Transverse colon (tissue), 4 donors: ENCODE data around the gene C10orf53. TPM values are rescaled to one million over a fixed set of nuclear protein-coding genes. Genes with fewer than 3 reads are reported as not detected.

Experiments
- DNase-seq: peaks from one replicate; pipeline ENCODE4 v3.0.0-alpha.2; 2019
- H3K27ac ChIP-seq, 4 donors: fragments of 200-600 bp; sonication (generic); 2 replicates each; pipeline ENCODE4 v1.5.1; 2016 to 2018; ENCODE audit warnings: inconsistent platforms in 4 of 4
- H3K27me3 ChIP-seq: fragments of 200-600 bp; sonication (generic); 2 replicates; pipeline ENCODE4 v1.5.1; 2017; ENCODE audit warnings: inconsistent platforms
- H3K36me3 ChIP-seq, 4 donors: fragments of 200-600 bp; sonication (generic); 2 replicates each; pipeline ENCODE4 v1.5.1; 2017 to 2019; ENCODE audit warnings: inconsistent platforms in 4 of 4
- H3K4me1 ChIP-seq, 4 donors: fragments of 200-600 bp; sonication (generic); 2 replicates each; pipeline ENCODE4 v1.5.1; 2017 to 2020; ENCODE audit warnings: inconsistent platforms in 4 of 4
- H3K4me3 ChIP-seq, 4 donors: fragments of 200-600 bp; sonication (generic); 1 replicate in 1 of 4; 2 replicates in 3 of 4; pipeline versions ENCODE4 v1.5.1 to v1.6.1; 2017 to 2019; ENCODE audit warnings: inconsistent platforms in 4 of 4
- H3K9me3 ChIP-seq, 2 donors: fragments of 200-600 bp; sonication (generic); 2 replicates each; pipeline ENCODE4 v1.5.1; 2017 to 2019; ENCODE audit warnings: inconsistent platforms in 2 of 2
- EP300 ChIP-seq: sonication (generic); formaldehyde crosslinking; IDR thresholded peaks from one replicate; pipeline ENCODE4 v1.6.1; 2017; ENCODE audit warnings: antibody characterized with exemption, low read depth
- POLR2A ChIP-seq: fragments of 450-650 bp; IDR thresholded peaks from one replicate; pipeline ENCODE4 v1.6.1; 2016; ENCODE audit warnings: antibody characterized with exemption, mild to moderate bottlenecking, moderate library complexity
- POLR2AphosphoS5 ChIP-seq, 3 donors: sonication (generic); formaldehyde crosslinking; IDR thresholded peaks; one replicate each; pipeline ENCODE4 v1.6.1; 2016; ENCODE audit warnings: antibody characterized with exemption in 3 of 3
- WGBS, 2 donors: methylation state at CpG; one replicate each; pipeline ENCODE4 v1.1.5; 2018; ENCODE audit warnings: low coverage in 1 of 2; 5-methylcytosine and 5-hydroxymethylcytosine counted together
- in situ Hi-C, 4 donors: fragments of 200-750 bp; cut with MboI; loops; one replicate each; pipeline versions ENCODE4 v1.15.0 to v1.15.1; 2017; ENCODE audit warnings: low sequenced_read_pairs in 3 of 4, low pct_ligation_motif_present in 1 of 4, low pct_unique_long_range_greater_than_20kb in 1 of 4
- intact Hi-C: fragments of 100-400 bp; cut with DNase I; formaldehyde crosslinking; loops from one replicate; pipeline ENCODE4 v1.15.1; 2023; ENCODE audit warnings: low total_unique reads
- total RNA-seq, 4 donors: library from RNA; depleted of rRNA; stranded (reverse); fragments of >200 nt; gene quantifications; one replicate each; pipeline ENCODE4 v1.1.0, GENCODE V29; 2016
- TF ChIP-seq, protein P1 (sequence below), 5 experiments: fragments of 200-600 bp in 3 of 5; fragments of 450-650 bp in 2 of 5; sonication (generic) in 3 of 5; IDR thresholded peaks; 1 replicate in 2 of 5; 2 replicates in 3 of 5; pipeline ENCODE4 v1.5.1; 2016 to 2017; ENCODE audit warnings: antibody characterized with exemption in 5 of 5, inconsistent platforms in 3 of 5, mild to moderate bottlenecking in 2 of 5, moderate library complexity in 1 of 5

C10orf53 gene
- total RNA-seq, 4 donors from 2014 or later: not detected

DNA sequence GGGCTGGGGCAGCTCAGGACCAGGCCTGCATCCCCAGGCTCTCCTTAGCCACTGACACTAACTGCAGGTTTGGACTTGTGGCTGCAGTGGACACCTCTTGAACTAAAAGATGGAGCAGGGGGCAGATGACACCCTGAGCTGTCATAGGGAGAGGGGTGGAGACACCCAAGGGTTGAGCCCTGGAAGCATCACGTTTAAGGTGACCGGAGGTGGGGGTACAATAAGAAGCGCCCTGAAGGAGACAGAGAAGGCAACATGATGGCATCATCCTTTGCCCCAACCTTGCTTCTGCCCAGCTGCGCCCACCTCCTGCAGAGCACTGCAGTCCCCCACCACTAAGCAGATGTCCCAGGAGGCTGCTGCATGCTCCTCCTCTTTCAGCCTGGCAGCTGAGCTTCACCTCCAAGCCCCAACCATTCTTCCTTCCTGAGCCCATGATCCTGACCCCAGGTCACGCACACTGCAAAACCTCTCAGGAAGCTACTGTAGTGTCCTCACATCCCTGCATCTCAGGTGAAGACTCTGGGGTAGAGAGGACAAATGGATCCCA, 57.2 kb downstream of the C10orf53 start:
- no peak for DNase-seq
- no peak for TF ChIP-seq POLR2A
- no peak for TF ChIP-seq POLR2AphosphoS5 (IDR thresholded peaks at IDR 0.05)
- no peak for TF ChIP-seq EP300
- TF ChIP-seq, protein P1, sequence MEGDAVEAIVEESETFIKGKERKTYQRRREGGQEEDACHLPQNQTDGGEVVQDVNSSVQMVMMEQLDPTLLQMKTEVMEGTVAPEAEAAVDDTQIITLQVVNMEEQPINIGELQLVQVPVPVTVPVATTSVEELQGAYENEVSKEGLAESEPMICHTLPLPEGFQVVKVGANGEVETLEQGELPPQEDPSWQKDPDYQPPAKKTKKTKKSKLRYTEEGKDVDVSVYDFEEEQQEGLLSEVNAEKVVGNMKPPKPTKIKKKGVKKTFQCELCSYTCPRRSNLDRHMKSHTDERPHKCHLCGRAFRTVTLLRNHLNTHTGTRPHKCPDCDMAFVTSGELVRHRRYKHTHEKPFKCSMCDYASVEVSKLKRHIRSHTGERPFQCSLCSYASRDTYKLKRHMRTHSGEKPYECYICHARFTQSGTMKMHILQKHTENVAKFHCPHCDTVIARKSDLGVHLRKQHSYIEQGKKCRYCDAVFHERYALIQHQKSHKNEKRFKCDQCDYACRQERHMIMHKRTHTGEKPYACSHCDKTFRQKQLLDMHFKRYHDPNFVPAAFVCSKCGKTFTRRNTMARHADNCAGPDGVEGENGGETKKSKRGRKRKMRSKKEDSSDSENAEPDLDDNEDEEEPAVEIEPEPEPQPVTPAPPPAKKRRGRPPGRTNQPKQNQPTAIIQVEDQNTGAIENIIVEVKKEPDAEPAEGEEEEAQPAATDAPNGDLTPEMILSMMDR (IDR thresholded peaks at IDR 0.05): no peak
- in situ Hi-C loops: no loop called here
- H3K4me1 ChIP-seq: no peaks in the 10 kb centered on the region
- 96% methylated on average over 5 of the region's 5 CpGs; no CpG with 5 or more reads in 1 of the 2 donors for WGBS, 2 donors
- H3K9me3 ChIP-seq: no peaks in the 10 kb centered on the region
- H3K27me3 ChIP-seq: no peaks in the 10 kb centered on the region
- no peak overlapping the region for H3K4me3 ChIP-seq
- intact Hi-C loops: no loop called here
- H3K27ac ChIP-seq: no peak overlapping the region
- no peaks in the 10 kb centered on the region for H3K36me3 ChIP-seq

DNA sequence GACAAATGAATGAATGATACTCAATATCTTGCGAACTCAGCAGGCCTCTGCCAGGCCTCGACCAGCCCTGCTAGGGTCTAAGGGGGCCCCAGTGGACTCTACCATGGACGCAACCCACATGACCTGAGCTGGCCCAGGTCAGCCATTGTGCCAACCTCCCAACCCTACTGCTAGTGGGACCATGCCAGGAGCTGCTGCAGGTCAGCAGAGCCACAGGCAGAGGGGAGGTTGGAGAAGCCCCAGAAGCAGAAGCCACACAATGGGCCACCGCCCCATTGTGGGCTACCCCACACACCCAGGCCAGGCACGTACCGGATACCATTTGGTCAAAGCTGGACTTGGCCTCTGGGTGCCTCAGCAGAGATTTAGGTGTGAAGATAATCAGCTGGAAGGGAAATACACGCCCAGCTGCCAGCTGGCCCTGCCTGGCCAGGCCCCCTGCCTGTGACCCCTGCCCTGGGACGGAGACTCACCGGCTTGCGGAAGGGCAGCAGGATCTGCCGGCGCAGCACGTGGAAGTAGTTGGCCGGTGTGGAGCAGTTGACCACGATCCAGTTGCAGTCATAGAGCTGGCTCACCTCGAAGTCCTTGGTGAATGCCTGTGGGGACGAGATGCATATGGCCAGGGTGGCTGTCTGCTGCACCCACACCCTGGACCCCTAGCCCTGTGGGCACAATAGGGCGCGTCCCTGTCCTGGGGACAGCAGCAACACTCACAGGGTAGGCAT, 58.2 kb downstream of the C10orf53 start:
- intact Hi-C loops (no loop called here), in situ Hi-C loops (no loop called here)
- no peak overlapping the region for H3K4me3 ChIP-seq
- WGBS, 2 donors: 89% methylated on average over 19 of the region's 19 CpGs; no CpG with 5 or more reads in 1 of the 2 donors
- no peaks in the 10 kb centered on the region for H3K4me1 ChIP-seq
- no peak for TF ChIP-seq EP300
- TF ChIP-seq, protein P1 (IDR thresholded peaks at IDR 0.05): no peak
- TF ChIP-seq POLR2A: no peak
- TF ChIP-seq POLR2AphosphoS5 (IDR thresholded peaks at IDR 0.05): no peak
- DNase-seq: no peak
- no peaks in the 10 kb centered on the region for H3K27me3 ChIP-seq
- no peak overlapping the region for H3K27ac ChIP-seq
- H3K36me3 ChIP-seq: no peaks in the 10 kb centered on the region
- H3K9me3 ChIP-seq: no peaks in the 10 kb centered on the region

DNA sequence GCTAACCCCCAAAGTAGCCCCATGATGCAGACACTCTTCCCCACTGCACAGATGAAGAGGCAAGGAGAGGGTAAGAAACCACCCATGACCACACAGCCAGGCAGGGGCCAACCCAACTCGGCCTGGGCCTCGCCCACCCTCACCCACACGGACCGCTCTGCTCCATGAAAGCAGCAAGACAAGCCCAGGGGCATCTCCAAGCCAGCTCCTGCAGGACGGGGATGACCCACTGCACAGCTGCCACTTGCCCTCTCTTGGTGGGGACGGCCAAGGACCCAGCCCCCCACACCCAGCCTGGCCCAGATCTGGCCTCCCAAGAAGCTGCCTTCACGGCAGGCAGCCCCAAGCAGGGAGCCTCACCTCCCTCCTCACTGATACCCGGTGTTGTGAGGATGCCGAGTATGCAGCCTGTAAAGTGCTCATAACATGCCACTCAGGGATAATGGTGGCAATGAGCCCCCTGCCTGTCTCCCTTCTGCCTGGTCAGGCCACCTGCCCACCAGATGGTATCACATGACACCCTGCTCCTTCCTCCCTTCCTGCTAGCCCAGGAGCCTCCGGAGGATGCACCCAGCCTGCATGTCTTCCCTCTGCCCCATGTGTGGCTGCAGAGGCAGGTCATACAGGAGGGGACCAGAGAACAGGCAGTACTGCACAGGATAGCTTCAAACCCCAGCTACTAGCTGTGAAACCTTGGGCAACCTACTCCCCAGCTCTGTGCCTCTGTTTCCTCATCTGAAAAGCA, 59.3 kb downstream of the C10orf53 start:
- DNase-seq: no peak
- Histone ChIP-seq H3K9me3 (no peaks in the 10 kb centered on the region), H3K4me3 (no peak overlapping the region), H3K4me1 (no peaks in the 10 kb centered on the region), H3K36me3 (no peaks in the 10 kb centered on the region), H3K27me3 (no peaks in the 10 kb centered on the region), H3K27ac (no peak overlapping the region)
- intact Hi-C loops (no loop called here), in situ Hi-C loops (no loop called here)
- TF ChIP-seq, protein P1 (IDR thresholded peaks at IDR 0.05): no peak
- TF ChIP-seq POLR2AphosphoS5 (IDR thresholded peaks at IDR 0.05) (no peak), EP300 (no peak), POLR2A (no peak)
- 70% methylated on average over 10 of the region's 10 CpGs; no CpG with 5 or more reads in 1 of the 2 donors for WGBS, 2 donors

DNA sequence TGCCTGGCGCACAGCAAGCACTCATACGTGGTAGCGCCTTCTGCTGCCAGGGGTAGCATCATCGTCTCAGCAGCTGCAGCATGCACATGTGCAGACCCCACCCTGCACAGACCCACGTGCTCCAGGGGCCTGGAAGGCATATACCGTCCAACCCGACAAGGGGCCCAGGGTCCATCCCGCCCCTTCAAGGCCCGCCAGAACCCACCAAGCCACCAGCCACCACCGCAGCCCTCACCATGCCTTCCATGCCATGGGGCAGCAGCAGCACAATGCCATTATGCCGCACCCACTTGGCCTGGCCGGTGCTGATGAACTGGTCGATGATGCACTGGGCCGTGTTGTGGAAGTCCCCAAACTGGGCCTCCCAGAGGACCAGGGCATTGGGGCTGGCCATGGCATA, 60.0 kb downstream of the C10orf53 start:
- H3K27me3 ChIP-seq: no peaks in the 10 kb centered on the region
- in situ Hi-C loops: no loop called here
- TF ChIP-seq POLR2AphosphoS5 (IDR thresholded peaks at IDR 0.05): no peak
- no peak for TF ChIP-seq POLR2A
- TF ChIP-seq, protein P1 (IDR thresholded peaks at IDR 0.05): no peak
- no peak for TF ChIP-seq EP300
- no peak overlapping the region for H3K4me3 ChIP-seq
- intact Hi-C loops: no loop called here
- H3K27ac ChIP-seq: no peak overlapping the region
- DNase-seq: no peak
- WGBS, 2 donors: 73 to 85% methylated on average over 2 to 14 of the region's 14 CpGs
- no peaks in the 10 kb centered on the region for H3K36me3 ChIP-seq
- H3K4me1 ChIP-seq: no peaks in the 10 kb centered on the region
- H3K9me3 ChIP-seq: no peaks in the 10 kb centered on the region
